Sigmoid colon (tissue), 4 donors: Measurements from ENCODE around the gene SYS1.

Experiments used
- EP300 ChIP-seq, 4 donors: sonication (generic); formaldehyde crosslinking; IDR thresholded peaks; one replicate each; pipeline ENCODE4 v1.6.1; 2017; ENCODE audit warnings: antibody characterized with exemption in 4 of 4
- POLR2A ChIP-seq, 2 donors: fragments of 450-650 bp; IDR thresholded peaks; one replicate each; pipeline ENCODE4 v1.6.1; 2016; ENCODE audit warnings: antibody characterized with exemption in 2 of 2, mild to moderate bottlenecking in 2 of 2, moderate library complexity in 2 of 2
- POLR2AphosphoS5 ChIP-seq, 4 donors: sonication (generic); formaldehyde crosslinking; IDR thresholded peaks; one replicate each; pipeline ENCODE4 v1.6.1; 2017; ENCODE audit warnings: antibody characterized with exemption in 4 of 4
- TF ChIP-seq, protein P1 (sequence below), 4 experiments: fragments of 450-650 bp in 3 of 4; fragments of 200-600 bp in 1 of 4; IDR thresholded peaks; one replicate each; pipeline ENCODE4 v1.5.1; 2016 to 2019; ENCODE audit warnings: antibody characterized with exemption in 4 of 4, mild to moderate bottlenecking in 3 of 4, moderate library complexity in 2 of 4

DNA sequence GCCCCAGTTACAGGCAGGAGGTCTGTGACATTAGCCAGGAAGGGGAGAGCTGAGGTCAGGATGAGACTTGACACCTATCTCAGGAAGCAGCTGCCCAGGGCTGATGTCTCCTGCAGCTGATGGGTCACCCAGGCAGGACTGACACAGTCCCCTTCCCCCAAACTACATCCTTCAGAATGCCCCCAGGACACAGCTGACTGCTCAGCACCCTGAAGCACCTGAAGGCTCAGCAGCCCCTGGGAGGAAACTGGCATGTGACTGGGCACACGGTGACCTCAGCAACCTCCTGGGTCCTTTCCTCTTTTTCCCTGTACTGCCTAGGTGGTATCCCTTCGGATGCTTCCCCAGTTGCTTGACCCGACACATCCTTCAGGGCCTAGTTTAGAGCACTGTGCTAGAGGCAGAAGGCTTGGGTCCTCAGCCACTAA lies 16.7 kb upstream of the SYS1 start:
- TF ChIP-seq, protein P1, sequence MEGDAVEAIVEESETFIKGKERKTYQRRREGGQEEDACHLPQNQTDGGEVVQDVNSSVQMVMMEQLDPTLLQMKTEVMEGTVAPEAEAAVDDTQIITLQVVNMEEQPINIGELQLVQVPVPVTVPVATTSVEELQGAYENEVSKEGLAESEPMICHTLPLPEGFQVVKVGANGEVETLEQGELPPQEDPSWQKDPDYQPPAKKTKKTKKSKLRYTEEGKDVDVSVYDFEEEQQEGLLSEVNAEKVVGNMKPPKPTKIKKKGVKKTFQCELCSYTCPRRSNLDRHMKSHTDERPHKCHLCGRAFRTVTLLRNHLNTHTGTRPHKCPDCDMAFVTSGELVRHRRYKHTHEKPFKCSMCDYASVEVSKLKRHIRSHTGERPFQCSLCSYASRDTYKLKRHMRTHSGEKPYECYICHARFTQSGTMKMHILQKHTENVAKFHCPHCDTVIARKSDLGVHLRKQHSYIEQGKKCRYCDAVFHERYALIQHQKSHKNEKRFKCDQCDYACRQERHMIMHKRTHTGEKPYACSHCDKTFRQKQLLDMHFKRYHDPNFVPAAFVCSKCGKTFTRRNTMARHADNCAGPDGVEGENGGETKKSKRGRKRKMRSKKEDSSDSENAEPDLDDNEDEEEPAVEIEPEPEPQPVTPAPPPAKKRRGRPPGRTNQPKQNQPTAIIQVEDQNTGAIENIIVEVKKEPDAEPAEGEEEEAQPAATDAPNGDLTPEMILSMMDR (IDR thresholded peaks at IDR 0.05) = no peak
- TF ChIP-seq POLR2A (IDR thresholded peaks at IDR 0.05) = no peak
- TF ChIP-seq EP300 (IDR thresholded peaks at IDR 0.05) = no peak
- TF ChIP-seq POLR2AphosphoS5 (IDR thresholded peaks at IDR 0.05) = no peak
